HepG2 (cell line): Measurements from ENCODE around the gene PLXNA3.

Experiments
- CTCF ChIP-seq: sonication (generic); formaldehyde crosslinking; IDR thresholded peaks from 2 replicates; pipeline ENCODE4 v1.5.0; 2020; ENCODE audit warnings: mild to moderate bottlenecking, missing genetic modification reagents, moderate library complexity
- MEIS2 ChIP-seq: sonication (generic); formaldehyde crosslinking; IDR thresholded peaks from 2 replicates; pipeline ENCODE4 v1.9.0; 2021; ENCODE audit warnings: mild to moderate bottlenecking, missing genetic modification reagents
- NFIC ChIP-seq: IDR thresholded peaks from 2 replicates; pipeline ENCODE4 v1.6.1; 2012; ENCODE audit warnings: mild to moderate bottlenecking, low read length, inconsistent platforms
- SATB2 ChIP-seq: sonication (generic); formaldehyde crosslinking; IDR thresholded peaks from 2 replicates; pipeline ENCODE4 v1.5.0; 2020; ENCODE audit warnings: missing genetic modification reagents
- TOE1 ChIP-seq: sonication (generic); formaldehyde crosslinking; IDR thresholded peaks from 2 replicates; pipeline ENCODE4 v1.4.0; 2020; ENCODE audit warnings: mild to moderate bottlenecking, missing genetic modification reagents
- ZBTB49 ChIP-seq: sonication (generic); formaldehyde crosslinking; IDR thresholded peaks from 2 replicates; pipeline ENCODE4 v1.4.0; 2020; ENCODE audit warnings: missing genetic modification reagents, borderline replicate concordance
- ZFP36 ChIP-seq: fragments of 150-350 bp; IDR thresholded peaks from 2 replicates; pipeline ENCODE4 v1.6.1; 2018; ENCODE audit warnings: borderline replicate concordance, low read length, low read depth; ENCODE audit not compliant: partially characterized antibody
- ZSCAN22 ChIP-seq: sonication (generic); formaldehyde crosslinking; IDR thresholded peaks from 2 replicates; pipeline ENCODE4 v1.4.0; 2020; ENCODE audit warnings: mild to moderate bottlenecking, missing genetic modification reagents
- TF ChIP-seq, protein P1 (sequence below): sonication (generic); formaldehyde crosslinking; IDR thresholded peaks from 2 replicates; pipeline ENCODE4 v1.5.1; 2020; ENCODE audit warnings: missing genetic modification reagents, mild to moderate bottlenecking, borderline replicate concordance

GRCh38 chrX:154494715-154495114 is 36.6 kb downstream of the PLXNA3 start:
- TF ChIP-seq ZBTB49 (CRISPR knock-in tag) (no peak), CTCF (CRISPR knock-in tag) (no peak), ZFP36 (no peak), MEIS2 (CRISPR knock-in tag) (no peak), TOE1 (CRISPR knock-in tag) (no peak), SATB2 (CRISPR knock-in tag) (no peak), NFIC (no peak), ZSCAN22 (CRISPR knock-in tag) (no peak)
- TF ChIP-seq, protein P1, sequence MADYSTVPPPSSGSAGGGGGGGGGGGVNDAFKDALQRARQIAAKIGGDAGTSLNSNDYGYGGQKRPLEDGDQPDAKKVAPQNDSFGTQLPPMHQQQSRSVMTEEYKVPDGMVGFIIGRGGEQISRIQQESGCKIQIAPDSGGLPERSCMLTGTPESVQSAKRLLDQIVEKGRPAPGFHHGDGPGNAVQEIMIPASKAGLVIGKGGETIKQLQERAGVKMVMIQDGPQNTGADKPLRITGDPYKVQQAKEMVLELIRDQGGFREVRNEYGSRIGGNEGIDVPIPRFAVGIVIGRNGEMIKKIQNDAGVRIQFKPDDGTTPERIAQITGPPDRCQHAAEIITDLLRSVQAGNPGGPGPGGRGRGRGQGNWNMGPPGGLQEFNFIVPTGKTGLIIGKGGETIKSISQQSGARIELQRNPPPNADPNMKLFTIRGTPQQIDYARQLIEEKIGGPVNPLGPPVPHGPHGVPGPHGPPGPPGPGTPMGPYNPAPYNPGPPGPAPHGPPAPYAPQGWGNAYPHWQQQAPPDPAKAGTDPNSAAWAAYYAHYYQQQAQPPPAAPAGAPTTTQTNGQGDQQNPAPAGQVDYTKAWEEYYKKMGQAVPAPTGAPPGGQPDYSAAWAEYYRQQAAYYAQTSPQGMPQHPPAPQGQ, result no peak
